Measurements from ENCODE around the gene RBM20. TPM values are rescaled to one million over a fixed set of nuclear protein-coding genes. Genes with fewer than 3 reads are reported as not detected.

The RBM20 gene
- total and polyA plus RNA-seq, 2 of the 13 experiments (the other 11 are each of a cell fraction or from before 2014, with no cell fraction given): 0.02 to 0.22 TPM

DNA sequence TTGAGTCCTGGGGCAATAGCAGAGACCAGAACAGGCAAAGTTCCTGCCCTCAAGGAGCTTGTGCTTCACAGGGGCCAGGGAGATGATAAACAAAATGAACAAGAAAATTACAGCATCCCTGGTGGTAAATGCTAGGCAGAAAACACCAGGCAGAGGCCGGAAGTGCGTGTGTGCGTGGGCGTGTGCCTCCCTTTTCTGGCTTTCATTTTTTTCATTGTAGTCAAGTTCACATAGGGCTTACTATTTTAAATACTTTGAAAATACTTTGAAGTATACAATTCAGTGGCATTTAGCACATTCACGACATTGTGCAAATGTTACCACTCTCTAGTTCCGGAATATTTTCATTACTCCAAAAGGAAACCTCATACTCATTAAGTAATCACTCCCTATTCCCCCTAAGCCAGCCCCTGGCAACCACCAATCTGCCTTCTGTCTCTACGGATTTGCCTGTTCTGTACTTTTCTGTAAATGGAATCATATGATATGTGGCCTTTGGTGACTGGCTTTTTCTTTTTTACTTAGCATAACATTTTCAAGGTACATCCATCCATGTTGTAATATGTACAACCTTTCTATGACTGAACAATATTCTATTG lies 139.5 kb downstream of the RBM20 start:
- Histone ChIP-seq H3K36me3 (replicated peaks in 1 of 2; ENCODE audit: control insufficient read depth in 1 of 2, insufficient read depth in 2 of 2, low read length in 2 of 2) (no peaks in the 10 kb centered on the region), H3K4me1 (ENCODE audit: insufficient read depth, low read length) (peaks cover 18% of the 10 kb centered on the region), H3K27ac (ENCODE audit: extremely low read length, insufficient read depth, low read length) (no peak overlapping the region), H3K9me3 (ENCODE audit: low read length) (no peaks in the 10 kb centered on the region), H3K4me2 (ENCODE audit: low read depth, low read length) (no peak overlapping the region), H3K4me3 (replicated peaks in 1 of 3; ENCODE audit: insufficient read depth in 1 of 3, low read depth in 2 of 3, low read length in 3 of 3) (no peak overlapping the region), H3K27me3 (ENCODE audit: control insufficient read depth in 1 of 2, insufficient read depth in 2 of 2, low read length in 2 of 2) (peaks cover 0 to 5% of the 10 kb centered on the region in 2 experiments; a peak in 2 of 5 replicates), H3K79me2 (ENCODE audit: insufficient read depth, low read length) (no peaks in the 10 kb centered on the region), H2AFZ (ENCODE audit: low read length) (no peak overlapping the region), H4K20me1 (ENCODE audit: insufficient read depth, low read length) (no peaks in the 10 kb centered on the region), H3K9ac (ENCODE audit: insufficient read depth, low read depth, low read length) (no peak overlapping the region)
- FAIRE-seq (no peak), ATAC-seq (no peak), DNase-seq (ENCODE audit: low spot score) (no peak)
- ChIA-PET POLR2A (no interaction called here), CTCF (ENCODE audit: low intra/inter-chr PET ratio, low total read pairs) (no interaction called here)
- intact Hi-C loops (cut with micrococcal nuclease; ENCODE audit: unreplicated experiment): no loop called here
- 43% methylated on average over 7 of the region's 7 CpGs for WGBS (ENCODE audit: low lambda C conversion rate)
- in situ Hi-C loops (cut with HindIII; ENCODE audit: extremely low pct_ligation_motif_present, low pct_unique_long_range_greater_than_20kb): no loop called here
- BruUV-seq (replicated peaks): no TSS peak
- TF ChIP-seq, protein P1, sequence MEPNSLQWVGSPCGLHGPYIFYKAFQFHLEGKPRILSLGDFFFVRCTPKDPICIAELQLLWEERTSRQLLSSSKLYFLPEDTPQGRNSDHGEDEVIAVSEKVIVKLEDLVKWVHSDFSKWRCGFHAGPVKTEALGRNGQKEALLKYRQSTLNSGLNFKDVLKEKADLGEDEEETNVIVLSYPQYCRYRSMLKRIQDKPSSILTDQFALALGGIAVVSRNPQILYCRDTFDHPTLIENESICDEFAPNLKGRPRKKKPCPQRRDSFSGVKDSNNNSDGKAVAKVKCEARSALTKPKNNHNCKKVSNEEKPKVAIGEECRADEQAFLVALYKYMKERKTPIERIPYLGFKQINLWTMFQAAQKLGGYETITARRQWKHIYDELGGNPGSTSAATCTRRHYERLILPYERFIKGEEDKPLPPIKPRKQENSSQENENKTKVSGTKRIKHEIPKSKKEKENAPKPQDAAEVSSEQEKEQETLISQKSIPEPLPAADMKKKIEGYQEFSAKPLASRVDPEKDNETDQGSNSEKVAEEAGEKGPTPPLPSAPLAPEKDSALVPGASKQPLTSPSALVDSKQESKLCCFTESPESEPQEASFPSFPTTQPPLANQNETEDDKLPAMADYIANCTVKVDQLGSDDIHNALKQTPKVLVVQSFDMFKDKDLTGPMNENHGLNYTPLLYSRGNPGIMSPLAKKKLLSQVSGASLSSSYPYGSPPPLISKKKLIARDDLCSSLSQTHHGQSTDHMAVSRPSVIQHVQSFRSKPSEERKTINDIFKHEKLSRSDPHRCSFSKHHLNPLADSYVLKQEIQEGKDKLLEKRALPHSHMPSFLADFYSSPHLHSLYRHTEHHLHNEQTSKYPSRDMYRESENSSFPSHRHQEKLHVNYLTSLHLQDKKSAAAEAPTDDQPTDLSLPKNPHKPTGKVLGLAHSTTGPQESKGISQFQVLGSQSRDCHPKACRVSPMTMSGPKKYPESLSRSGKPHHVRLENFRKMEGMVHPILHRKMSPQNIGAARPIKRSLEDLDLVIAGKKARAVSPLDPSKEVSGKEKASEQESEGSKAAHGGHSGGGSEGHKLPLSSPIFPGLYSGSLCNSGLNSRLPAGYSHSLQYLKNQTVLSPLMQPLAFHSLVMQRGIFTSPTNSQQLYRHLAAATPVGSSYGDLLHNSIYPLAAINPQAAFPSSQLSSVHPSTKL (CRISPR knock-in tag; IDR thresholded peaks at IDR 0.05): no peak
- TF ChIP-seq MED1 (CRISPR knock-in tag; IDR thresholded peaks at IDR 0.05) (no peak), MEIS1 (CRISPR knock-in tag; IDR thresholded peaks at IDR 0.05; ENCODE audit: borderline replicate concordance) (no peak), RBM39 (IDR thresholded peaks at IDR 0.05; ENCODE audit: low read depth, low read length, poor library complexity, severe bottlenecking) (no peak), TOPORS (CRISPR knock-in tag; IDR thresholded peaks at IDR 0.05) (no peak), SMAD1 (CRISPR knock-in tag; IDR thresholded peaks at IDR 0.05; ENCODE audit: borderline replicate concordance, low read depth) (no peak)
- TF ChIP-seq, protein P2, sequence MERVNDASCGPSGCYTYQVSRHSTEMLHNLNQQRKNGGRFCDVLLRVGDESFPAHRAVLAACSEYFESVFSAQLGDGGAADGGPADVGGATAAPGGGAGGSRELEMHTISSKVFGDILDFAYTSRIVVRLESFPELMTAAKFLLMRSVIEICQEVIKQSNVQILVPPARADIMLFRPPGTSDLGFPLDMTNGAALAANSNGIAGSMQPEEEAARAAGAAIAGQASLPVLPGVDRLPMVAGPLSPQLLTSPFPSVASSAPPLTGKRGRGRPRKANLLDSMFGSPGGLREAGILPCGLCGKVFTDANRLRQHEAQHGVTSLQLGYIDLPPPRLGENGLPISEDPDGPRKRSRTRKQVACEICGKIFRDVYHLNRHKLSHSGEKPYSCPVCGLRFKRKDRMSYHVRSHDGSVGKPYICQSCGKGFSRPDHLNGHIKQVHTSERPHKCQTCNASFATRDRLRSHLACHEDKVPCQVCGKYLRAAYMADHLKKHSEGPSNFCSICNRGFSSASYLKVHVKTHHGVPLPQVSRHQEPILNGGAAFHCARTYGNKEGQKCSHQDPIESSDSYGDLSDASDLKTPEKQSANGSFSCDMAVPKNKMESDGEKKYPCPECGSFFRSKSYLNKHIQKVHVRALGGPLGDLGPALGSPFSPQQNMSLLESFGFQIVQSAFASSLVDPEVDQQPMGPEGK (CRISPR knock-in tag; IDR thresholded peaks at IDR 0.05): no peak
- TF ChIP-seq, protein P3, sequence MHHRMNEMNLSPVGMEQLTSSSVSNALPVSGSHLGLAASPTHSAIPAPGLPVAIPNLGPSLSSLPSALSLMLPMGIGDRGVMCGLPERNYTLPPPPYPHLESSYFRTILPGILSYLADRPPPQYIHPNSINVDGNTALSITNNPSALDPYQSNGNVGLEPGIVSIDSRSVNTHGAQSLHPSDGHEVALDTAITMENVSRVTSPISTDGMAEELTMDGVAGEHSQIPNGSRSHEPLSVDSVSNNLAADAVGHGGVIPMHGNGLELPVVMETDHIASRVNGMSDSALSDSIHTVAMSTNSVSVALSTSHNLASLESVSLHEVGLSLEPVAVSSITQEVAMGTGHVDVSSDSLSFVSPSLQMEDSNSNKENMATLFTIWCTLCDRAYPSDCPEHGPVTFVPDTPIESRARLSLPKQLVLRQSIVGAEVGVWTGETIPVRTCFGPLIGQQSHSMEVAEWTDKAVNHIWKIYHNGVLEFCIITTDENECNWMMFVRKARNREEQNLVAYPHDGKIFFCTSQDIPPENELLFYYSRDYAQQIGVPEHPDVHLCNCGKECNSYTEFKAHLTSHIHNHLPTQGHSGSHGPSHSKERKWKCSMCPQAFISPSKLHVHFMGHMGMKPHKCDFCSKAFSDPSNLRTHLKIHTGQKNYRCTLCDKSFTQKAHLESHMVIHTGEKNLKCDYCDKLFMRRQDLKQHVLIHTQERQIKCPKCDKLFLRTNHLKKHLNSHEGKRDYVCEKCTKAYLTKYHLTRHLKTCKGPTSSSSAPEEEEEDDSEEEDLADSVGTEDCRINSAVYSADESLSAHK (CRISPR knock-in tag; IDR thresholded peaks at IDR 0.05; ENCODE audit: borderline replicate concordance): no peak
- TF ChIP-seq, protein P4, sequence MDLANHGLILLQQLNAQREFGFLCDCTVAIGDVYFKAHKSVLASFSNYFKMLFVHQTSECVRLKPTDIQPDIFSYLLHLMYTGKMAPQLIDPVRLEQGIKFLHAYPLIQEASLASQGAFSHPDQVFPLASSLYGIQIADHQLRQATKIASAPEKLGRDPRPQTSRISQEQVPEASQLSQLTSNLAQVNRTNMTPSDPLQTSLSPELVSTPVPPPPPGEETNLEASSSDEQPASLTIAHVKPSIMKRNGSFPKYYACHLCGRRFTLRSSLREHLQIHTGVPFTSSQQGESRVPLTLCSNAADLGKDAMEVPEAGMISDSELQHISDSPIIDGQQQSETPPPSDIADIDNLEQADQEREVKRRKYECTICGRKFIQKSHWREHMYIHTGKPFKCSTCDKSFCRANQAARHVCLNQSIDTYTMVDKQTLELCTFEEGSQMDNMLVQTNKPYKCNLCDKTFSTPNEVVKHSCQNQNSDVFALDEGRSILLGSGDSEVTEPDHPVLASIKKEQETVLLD (CRISPR knock-in tag; IDR thresholded peaks at IDR 0.05; ENCODE audit: low read depth): no peak
- TF ChIP-seq, protein P5, sequence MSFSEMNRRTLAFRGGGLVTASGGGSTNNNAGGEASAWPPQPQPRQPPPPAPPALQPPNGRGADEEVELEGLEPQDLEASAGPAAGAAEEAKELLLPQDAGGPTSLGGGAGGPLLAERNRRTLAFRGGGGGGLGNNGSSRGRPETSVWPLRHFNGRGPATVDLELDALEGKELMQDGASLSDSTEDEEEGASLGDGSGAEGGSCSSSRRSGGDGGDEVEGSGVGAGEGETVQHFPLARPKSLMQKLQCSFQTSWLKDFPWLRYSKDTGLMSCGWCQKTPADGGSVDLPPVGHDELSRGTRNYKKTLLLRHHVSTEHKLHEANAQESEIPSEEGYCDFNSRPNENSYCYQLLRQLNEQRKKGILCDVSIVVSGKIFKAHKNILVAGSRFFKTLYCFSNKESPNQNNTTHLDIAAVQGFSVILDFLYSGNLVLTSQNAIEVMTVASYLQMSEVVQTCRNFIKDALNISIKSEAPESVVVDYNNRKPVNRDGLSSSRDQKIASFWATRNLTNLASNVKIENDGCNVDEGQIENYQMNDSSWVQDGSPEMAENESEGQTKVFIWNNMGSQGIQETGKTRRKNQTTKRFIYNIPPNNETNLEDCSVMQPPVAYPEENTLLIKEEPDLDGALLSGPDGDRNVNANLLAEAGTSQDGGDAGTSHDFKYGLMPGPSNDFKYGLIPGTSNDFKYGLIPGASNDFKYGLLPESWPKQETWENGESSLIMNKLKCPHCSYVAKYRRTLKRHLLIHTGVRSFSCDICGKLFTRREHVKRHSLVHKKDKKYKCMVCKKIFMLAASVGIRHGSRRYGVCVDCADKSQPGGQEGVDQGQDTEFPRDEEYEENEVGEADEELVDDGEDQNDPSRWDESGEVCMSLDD (CRISPR knock-in tag; IDR thresholded peaks at IDR 0.05; ENCODE audit: borderline replicate concordance): no peak
